ENCODE results near the gene MLF2. TPM values are rescaled to one million over a fixed set of nuclear protein-coding genes. Genes with fewer than 3 reads are reported as not detected.

The MLF2 gene
- total RNA-seq, 2 experiments from 2014 or later, result 114 to 121 TPM

- Mint-ChIP-seq H3K9me3 (no peaks in the 10 kb centered on the region), H3K36me3 (ENCODE audit: low read depth) (no peaks in the 10 kb centered on the region), H3K4me3 (peak overlapping the region; percentile 86), H3K4me1 (ENCODE audit: low read depth) (peaks cover 26% of the 10 kb centered on the region), H3K27ac (no peak overlapping the region), H3K27me3 (peaks cover 53% of the 10 kb centered on the region)
- no peak for TF ChIP-seq CTCF (IDR thresholded peaks at IDR 0.05)
- Histone ChIP-seq H3K27ac (ENCODE audit: low read depth in 1 of 2, low read length in 2 of 2) (no peak overlapping the region), H3K4me1 (ENCODE audit: insufficient read depth, low read length) (peaks cover 26% of the 10 kb centered on the region), H3K9me3 (ENCODE audit: control insufficient read depth in 1 of 2, insufficient read depth in 1 of 2, low read length in 2 of 2) (no peaks in the 10 kb centered on the region), H3K27me3 (ENCODE audit: control insufficient read depth in 1 of 2, insufficient read depth in 2 of 2, low read length in 2 of 2) (peaks cover 32 to 42% of the 10 kb centered on the region in 2 experiments), H3K4me3 (ENCODE audit: low read length) (peak overlapping the region; percentile 40), H3K36me3 (ENCODE audit: insufficient read depth, low read length) (no peaks in the 10 kb centered on the region)
- ChIA-PET POLR2A (interaction anchor here (0.7 to 1.3 kb wide), 3 partner anchors 11 to 248 kb away, joined by 3 to 16 read pairs (median 8); partner anchors contain the start of genes COPS7A, TAPBPL and ZNF384), CTCF (no interaction called here)
- intact Hi-C loops (cut with DNase I, micrococcal nuclease), result no loop called here
- ATAC-seq (ENCODE audit: poor library complexity), result peak; percentile 54
- DNase-seq, result peak in 5 of 14 experiments; percentile 13 to 53 (median 37)
These were observed 52.8 kb downstream of the MLF2 start for GRCh38 chr12:6699989-6700645.

GRCh38 chr12:6699259-6699988, 53.5 kb downstream of the MLF2 start:
- ChIA-PET CTCF (no interaction called here), POLR2A (interaction anchor here (0.7 to 1.3 kb wide), 3 partner anchors 10 to 247 kb away, joined by 3 to 16 read pairs (median 8); partner anchors contain the start of genes COPS7A, TAPBPL and ZNF384)
- peaks cover 26% of the 10 kb centered on the region for H3K4me1 ChIP-seq (ENCODE audit: insufficient read depth, low read length)
- no peaks in the 10 kb centered on the region for H3K9me3 ChIP-seq (ENCODE audit: control insufficient read depth in 1 of 2, insufficient read depth in 1 of 2, low read length in 2 of 2)
- DNase-seq, result no peak
- H3K27me3 ChIP-seq (ENCODE audit: control insufficient read depth in 1 of 2, insufficient read depth in 2 of 2, low read length in 2 of 2), result peaks cover 32 to 40% of the 10 kb centered on the region in 2 experiments
- Mint-ChIP-seq H3K4me1 (ENCODE audit: low read depth) (peaks cover 26% of the 10 kb centered on the region), H3K4me3 (peak overlapping the region; percentile 86), H3K27me3 (peaks cover 46% of the 10 kb centered on the region), H3K9me3 (no peaks in the 10 kb centered on the region), H3K27ac (no peak overlapping the region), H3K36me3 (ENCODE audit: low read depth) (no peaks in the 10 kb centered on the region)
- no peak for TF ChIP-seq CTCF (IDR thresholded peaks at IDR 0.05)
- no peaks in the 10 kb centered on the region for H3K36me3 ChIP-seq (ENCODE audit: insufficient read depth, low read length)
- ATAC-seq (ENCODE audit: poor library complexity), result no peak
- intact Hi-C loops (cut with DNase I, micrococcal nuclease), result no loop called here
- H3K4me3 ChIP-seq (ENCODE audit: low read length), result peak overlapping the region; percentile 40
- no peak overlapping the region for H3K27ac ChIP-seq (ENCODE audit: low read depth in 1 of 2, low read length in 2 of 2)

GRCh38 chr12:6698352-6699046, 54.4 kb downstream of the MLF2 start:
- no peaks in the 10 kb centered on the region for H3K36me3 ChIP-seq (ENCODE audit: insufficient read depth, low read length)
- no peak overlapping the region for H3K27ac Mint-ChIP-seq
- ChIA-PET POLR2A (no interaction called here), CTCF (interaction anchor here (0.8 kb wide), 1 partner anchor 9 kb away, joined by 3 read pairs; the partner anchor contains the start of gene ZNF384)
- peaks cover 26% of the 10 kb centered on the region for H3K4me1 ChIP-seq (ENCODE audit: insufficient read depth, low read length)
- peaks cover 26% of the 10 kb centered on the region for H3K4me1 Mint-ChIP-seq (ENCODE audit: low read depth)
- H3K9me3 Mint-ChIP-seq, result no peaks in the 10 kb centered on the region
- DNase-seq (no peak), ATAC-seq (ENCODE audit: poor library complexity) (no peak)
- H3K4me3 ChIP-seq (ENCODE audit: low read length), result no peak overlapping the region
- peaks cover 27 to 31% of the 10 kb centered on the region in 2 experiments for H3K27me3 ChIP-seq (ENCODE audit: control insufficient read depth in 1 of 2, insufficient read depth in 2 of 2, low read length in 2 of 2)
- H3K9me3 ChIP-seq (ENCODE audit: control insufficient read depth in 1 of 2, insufficient read depth in 1 of 2, low read length in 2 of 2), result no peaks in the 10 kb centered on the region
- H3K27ac ChIP-seq (ENCODE audit: low read depth in 1 of 2, low read length in 2 of 2), result no peak overlapping the region
- no peak for TF ChIP-seq CTCF (IDR thresholded peaks at IDR 0.05)
- H3K4me3 Mint-ChIP-seq, result peak overlapping the region; percentile 86
- intact Hi-C loops (cut with DNase I, micrococcal nuclease), result no loop called here
- peaks cover 37% of the 10 kb centered on the region for H3K27me3 Mint-ChIP-seq
- H3K36me3 Mint-ChIP-seq (ENCODE audit: low read depth), result no peaks in the 10 kb centered on the region

Other genes with a start within 250 kb of the MLF2 start
- 100 to 1,000 TPM; 498 to 508 TPM for gene GAPDH, start 218.6 kb downstream of the MLF2 start, total RNA-seq
- gene IFFO1, start 197.1 kb downstream of the MLF2 start, total RNA-seq, result 10 to 100 TPM; 21.6 to 21.9 TPM
- gene NOP2, start 184.8 kb downstream of the MLF2 start, total RNA-seq, result 10 to 100 TPM; 75.3 to 76.8 TPM
- 100 to 1,000 TPM; 288 to 292 TPM for gene CHD4, start 145.8 kb downstream of the MLF2 start, total RNA-seq
- 1 to 10 TPM; 2.8 to 3.0 TPM for gene LPAR5, start 117.2 kb downstream of the MLF2 start, total RNA-seq
- gene ACRBP, start 105.7 kb downstream of the MLF2 start, total RNA-seq, result under 1 TPM; 0.58 to 0.95 TPM
- gene ING4, start 90.0 kb downstream of the MLF2 start, total RNA-seq, result 10 to 100 TPM; 13.8 to 17.4 TPM
- 10 to 100 TPM; 67.6 TPM for gene ZNF384, start 63.8 kb downstream of the MLF2 start, total RNA-seq
- gene PIANP, start 52.3 kb downstream of the MLF2 start, total RNA-seq, result under 1 TPM; 0.87 to 0.99 TPM
- 1 to 10 TPM; 9.4 to 9.6 TPM for gene COPS7A, start 29.1 kb downstream of the MLF2 start, total RNA-seq
- 1 to 10 TPM; 1.5 to 1.9 TPM for gene PTMS, start 13.2 kb upstream of the MLF2 start, total RNA-seq
- gene LAG3, start 19.4 kb upstream of the MLF2 start, total RNA-seq, result 1 to 10 TPM in 1 of 2 experiments, under 1 TPM in 1; 0.82 to 1.4 TPM
- 100 to 1,000 TPM; 134 to 136 TPM for gene CD4, start 36.4 kb upstream of the MLF2 start, total RNA-seq
- gene GPR162, start 68.7 kb upstream of the MLF2 start, total RNA-seq, result not detected
- gene P3H3, start 75.3 kb upstream of the MLF2 start, total RNA-seq, result 1 to 10 TPM; 2.5 to 4.1 TPM
- gene GNB3, start 87.8 kb upstream of the MLF2 start, total RNA-seq, result under 1 TPM; 0.75 to 0.85 TPM
- gene CDCA3, start 98.1 kb upstream of the MLF2 start, total RNA-seq, result under 1 TPM; 0.80 to 0.89 TPM
- gene USP5, start 99.0 kb upstream of the MLF2 start, total RNA-seq, result 10 to 100 TPM; 31.8 to 33.4 TPM
- gene TPI1, start 114.4 kb upstream of the MLF2 start, total RNA-seq, result 10 to 100 TPM; 46.8 to 48.7 TPM
- 1 to 10 TPM; 3.2 to 3.3 TPM for gene SPSB2, start 120.2 kb upstream of the MLF2 start, total RNA-seq
- 1 to 10 TPM; 3.2 to 4.7 TPM for gene LRRC23, start 151.7 kb upstream of the MLF2 start, total RNA-seq
- 100 to 1,000 TPM in 1 of 2 experiments, 10 to 100 TPM in 1; 85.6 to 103 TPM for gene ENO2, start 161.4 kb upstream of the MLF2 start, total RNA-seq
- 10 to 100 TPM; 28.7 to 29.6 TPM for gene ATN1, start 174.8 kb upstream of the MLF2 start, total RNA-seq
- not detected for gene RNU7-1, start 190.7 kb upstream of the MLF2 start, total RNA-seq
- gene C12orf57, start 190.9 kb upstream of the MLF2 start, total RNA-seq, result 100 to 1,000 TPM; 305 to 311 TPM
- gene PTPN6, start 198.2 kb upstream of the MLF2 start, total RNA-seq, result 10 to 100 TPM; 79.0 to 83.5 TPM
- gene PHB2, start 217.5 kb upstream of the MLF2 start, total RNA-seq, result 100 to 1,000 TPM; 138 to 147 TPM
- 10 to 100 TPM; 33.9 to 34.8 TPM for gene EMG1, start 217.8 kb upstream of the MLF2 start, total RNA-seq

Data from CD4-positive, alpha-beta T cell (primary cell).